Chondrocyte (in vitro differentiated cells): ENCODE results near the gene XYLB. TPM values are rescaled to one million over a fixed set of nuclear protein-coding genes. Genes with fewer than 3 reads are reported as not detected.

Experiments used
- DNase-seq: peaks from one replicate; pipeline ENCODE4 v3.0.0; 2021; ENCODE audit warnings: mixed read lengths, low spot score
- H3K27ac Mint-ChIP-seq: one replicate; pipeline ENCODE4 v1.8.0; 2021; ENCODE audit warnings: mild to moderate bottlenecking, moderate library complexity, mixed read lengths; ENCODE audit not compliant: unreplicated experiment
- H3K27me3 Mint-ChIP-seq: 2 replicates; pipeline ENCODE4 v1.8.0; 2021; ENCODE audit warnings: low read depth, mixed read lengths
- H3K36me3 Mint-ChIP-seq: 2 replicates; pipeline ENCODE4 v1.8.0; 2021; ENCODE audit warnings: low read depth, mixed read lengths
- H3K4me1 Mint-ChIP-seq: 2 replicates; pipeline ENCODE4 v1.8.0; 2021; ENCODE audit warnings: low read depth, mild to moderate bottlenecking, mixed read lengths
- H3K4me3 Mint-ChIP-seq: one replicate; pipeline ENCODE4 v1.8.0; 2021; ENCODE audit warnings: mild to moderate bottlenecking, moderate library complexity, mixed read lengths; ENCODE audit not compliant: unreplicated experiment
- H3K9me3 Mint-ChIP-seq: 2 replicates; pipeline ENCODE4 v1.8.0; 2021; ENCODE audit warnings: low read depth, mixed read lengths
- total RNA-seq: library from RNA; stranded (reverse); gene quantifications from 3 replicates; pipeline ENCODE4 v1.2.1, GENCODE V29; 2021
- TF ChIP-seq, protein P1 (sequence below): fragments of 200-600 bp; sonication (generic); IDR thresholded peaks from 2 replicates; pipeline ENCODE4 v1.5.0; 2021; ENCODE audit warnings: antibody characterized with exemption, mild to moderate bottlenecking, moderate library complexity

Gene XYLB
- total RNA-seq, 1 donor from 2014 or later = 3.9 TPM

DNA sequence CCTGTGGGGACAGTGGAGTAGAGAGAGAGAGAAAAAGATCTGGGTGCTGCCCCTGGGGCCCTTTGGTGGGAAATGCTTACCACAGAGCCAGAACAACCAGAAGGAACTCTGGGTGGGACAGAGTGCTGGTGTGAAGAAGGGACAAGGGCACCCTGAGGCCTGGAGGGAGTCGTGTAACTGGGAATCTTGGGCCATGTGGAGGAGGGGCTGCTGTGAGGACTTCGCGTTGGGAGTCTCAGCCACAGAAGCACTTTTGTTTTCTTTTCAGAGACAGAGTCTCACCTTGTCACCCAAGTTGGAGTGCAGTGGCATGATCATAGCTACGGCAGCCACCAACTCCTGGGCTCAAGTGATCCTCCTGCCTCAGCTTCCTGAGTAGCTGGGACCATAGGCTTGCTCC is 24.3 kb downstream of the XYLB start:
- Mint-ChIP-seq H3K27me3 (no peaks in the 10 kb centered on the region), H3K9me3 (no peaks in the 10 kb centered on the region), H3K36me3 (peaks cover 17% of the 10 kb centered on the region), H3K4me3 (no peak overlapping the region), H3K27ac (no peak overlapping the region), H3K4me1 (no peaks in the 10 kb centered on the region)
- DNase-seq = no peak
- TF ChIP-seq, protein P1, sequence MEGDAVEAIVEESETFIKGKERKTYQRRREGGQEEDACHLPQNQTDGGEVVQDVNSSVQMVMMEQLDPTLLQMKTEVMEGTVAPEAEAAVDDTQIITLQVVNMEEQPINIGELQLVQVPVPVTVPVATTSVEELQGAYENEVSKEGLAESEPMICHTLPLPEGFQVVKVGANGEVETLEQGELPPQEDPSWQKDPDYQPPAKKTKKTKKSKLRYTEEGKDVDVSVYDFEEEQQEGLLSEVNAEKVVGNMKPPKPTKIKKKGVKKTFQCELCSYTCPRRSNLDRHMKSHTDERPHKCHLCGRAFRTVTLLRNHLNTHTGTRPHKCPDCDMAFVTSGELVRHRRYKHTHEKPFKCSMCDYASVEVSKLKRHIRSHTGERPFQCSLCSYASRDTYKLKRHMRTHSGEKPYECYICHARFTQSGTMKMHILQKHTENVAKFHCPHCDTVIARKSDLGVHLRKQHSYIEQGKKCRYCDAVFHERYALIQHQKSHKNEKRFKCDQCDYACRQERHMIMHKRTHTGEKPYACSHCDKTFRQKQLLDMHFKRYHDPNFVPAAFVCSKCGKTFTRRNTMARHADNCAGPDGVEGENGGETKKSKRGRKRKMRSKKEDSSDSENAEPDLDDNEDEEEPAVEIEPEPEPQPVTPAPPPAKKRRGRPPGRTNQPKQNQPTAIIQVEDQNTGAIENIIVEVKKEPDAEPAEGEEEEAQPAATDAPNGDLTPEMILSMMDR = no peak

GRCh38 chr3:38371541-38372213 is 25.1 kb downstream of the XYLB start:
- H3K9me3 Mint-ChIP-seq = no peaks in the 10 kb centered on the region
- H3K4me3 Mint-ChIP-seq = no peak overlapping the region
- no peak for DNase-seq
- TF ChIP-seq, protein P1 = no peak
- no peak overlapping the region for H3K27ac Mint-ChIP-seq
- H3K36me3 Mint-ChIP-seq = peaks cover 16% of the 10 kb centered on the region
- H3K4me1 Mint-ChIP-seq = no peaks in the 10 kb centered on the region
- no peaks in the 10 kb centered on the region for H3K27me3 Mint-ChIP-seq

DNA sequence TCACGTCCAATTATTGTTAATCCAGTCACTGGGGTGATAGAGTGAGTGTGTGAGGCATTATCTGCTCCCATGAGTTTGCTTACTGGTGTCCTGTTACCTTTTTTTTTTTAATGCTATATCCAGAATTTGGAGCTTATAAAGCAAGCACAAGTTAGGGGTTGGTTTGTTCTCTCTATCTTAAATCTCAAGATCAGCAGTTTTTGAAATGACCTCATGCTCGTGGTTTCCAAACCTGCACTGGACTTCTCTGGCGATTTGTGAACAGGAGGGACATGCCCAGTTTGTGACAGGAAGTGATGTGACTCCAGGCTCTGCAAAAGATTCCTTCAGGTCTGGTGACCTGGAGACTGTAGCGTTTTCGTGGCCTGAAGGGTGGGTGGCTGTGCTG is 25.6 kb downstream of the XYLB start:
- TF ChIP-seq, protein P1 = no peak
- Mint-ChIP-seq H3K27ac (no peak overlapping the region), H3K4me1 (no peaks in the 10 kb centered on the region), H3K36me3 (peaks cover 20% of the 10 kb centered on the region), H3K27me3 (no peaks in the 10 kb centered on the region), H3K4me3 (no peak overlapping the region), H3K9me3 (no peaks in the 10 kb centered on the region)
- no peak for DNase-seq

DNA sequence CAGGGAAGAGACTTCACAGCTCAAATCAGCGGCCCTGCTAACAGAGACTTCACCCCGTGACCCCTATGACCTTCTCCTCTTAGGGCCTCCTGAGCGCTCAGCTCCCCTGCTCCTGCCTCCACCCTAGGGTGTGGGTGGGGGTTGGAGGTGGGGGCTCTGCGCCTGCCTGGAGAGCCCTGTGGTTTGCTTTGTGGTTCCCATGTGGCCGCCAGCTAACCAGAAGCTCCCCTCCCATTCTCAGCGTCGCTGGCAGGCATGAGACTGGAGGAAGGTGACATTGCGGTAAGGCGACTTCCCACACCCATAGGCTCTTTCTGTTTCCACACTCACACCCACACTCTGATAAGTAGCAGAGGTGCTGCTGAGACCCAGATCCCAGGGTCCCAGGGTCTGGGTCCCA is 27.6 kb downstream of the XYLB start:
- DNase-seq = no peak
- H3K9me3 Mint-ChIP-seq = no peaks in the 10 kb centered on the region
- H3K4me3 Mint-ChIP-seq = no peak overlapping the region
- H3K4me1 Mint-ChIP-seq = no peaks in the 10 kb centered on the region
- peaks cover 26% of the 10 kb centered on the region for H3K36me3 Mint-ChIP-seq
- TF ChIP-seq, protein P1 = no peak
- H3K27me3 Mint-ChIP-seq = no peaks in the 10 kb centered on the region
- no peak overlapping the region for H3K27ac Mint-ChIP-seq

- peaks cover 28% of the 10 kb centered on the region for H3K36me3 Mint-ChIP-seq
- H3K9me3 Mint-ChIP-seq = no peaks in the 10 kb centered on the region
- H3K27ac Mint-ChIP-seq = no peak overlapping the region
- TF ChIP-seq, protein P1 = no peak
- no peak overlapping the region for H3K4me3 Mint-ChIP-seq
- no peaks in the 10 kb centered on the region for H3K27me3 Mint-ChIP-seq
- no peak for DNase-seq
- H3K4me1 Mint-ChIP-seq = no peaks in the 10 kb centered on the region
Measured at GRCh38 chr3:38375072-38375471, 28.5 kb downstream of the XYLB start.
